Activated CD4-positive, alpha-beta T cell treated with anti-CD3 and anti-CD28 coated beads, Interleukin-2, amount 10 ng/mL, durations not matched to agents 24 days and 14 days (primary cell): ENCODE data around the gene HIF1A. TPM values are rescaled to one million over a fixed set of nuclear protein-coding genes. Genes with fewer than 3 reads are reported as not detected.
"Not testable (repeated sequence)": the region's sequence is repeated elsewhere in the genome, so short reads cannot be mapped to it uniquely, and the experiment has no call there.

ENCODE experiments used
- DNase-seq: peaks from one replicate; pipeline ENCODE4 v3.0.0; 2022
- H3K27ac Mint-ChIP-seq: one replicate; pipeline ENCODE4 v1.8.0; 2022; ENCODE audit warnings: mild to moderate bottlenecking, mixed read lengths
- H3K27me3 Mint-ChIP-seq: one replicate; pipeline ENCODE4 v1.8.0; 2022; ENCODE audit warnings: mixed read lengths
- H3K36me3 Mint-ChIP-seq: one replicate; pipeline ENCODE4 v1.8.0; 2022; ENCODE audit warnings: low read depth, mild to moderate bottlenecking, mixed read lengths
- H3K4me1 Mint-ChIP-seq: one replicate; pipeline ENCODE4 v1.8.0; 2021; ENCODE audit warnings: mixed read lengths
- H3K4me3 Mint-ChIP-seq: one replicate; pipeline ENCODE4 v1.8.0; 2022; ENCODE audit warnings: mild to moderate bottlenecking, moderate library complexity, mixed read lengths
- H3K9me3 Mint-ChIP-seq: one replicate; pipeline ENCODE4 v1.8.0; 2021; ENCODE audit warnings: mixed read lengths
- intact Hi-C: fragments of 100-400 bp; cut with micrococcal nuclease; formaldehyde crosslinking; loops from one replicate; pipeline ENCODE4 v1.15.1; 2023
- total RNA-seq: library from RNA; stranded (reverse); gene quantifications from 2 replicates; pipeline ENCODE4 v1.2.3, GENCODE V29; 2022

HIF1A gene
- 175 and 181 TPM in 2 replicates for total RNA-seq

DNA sequence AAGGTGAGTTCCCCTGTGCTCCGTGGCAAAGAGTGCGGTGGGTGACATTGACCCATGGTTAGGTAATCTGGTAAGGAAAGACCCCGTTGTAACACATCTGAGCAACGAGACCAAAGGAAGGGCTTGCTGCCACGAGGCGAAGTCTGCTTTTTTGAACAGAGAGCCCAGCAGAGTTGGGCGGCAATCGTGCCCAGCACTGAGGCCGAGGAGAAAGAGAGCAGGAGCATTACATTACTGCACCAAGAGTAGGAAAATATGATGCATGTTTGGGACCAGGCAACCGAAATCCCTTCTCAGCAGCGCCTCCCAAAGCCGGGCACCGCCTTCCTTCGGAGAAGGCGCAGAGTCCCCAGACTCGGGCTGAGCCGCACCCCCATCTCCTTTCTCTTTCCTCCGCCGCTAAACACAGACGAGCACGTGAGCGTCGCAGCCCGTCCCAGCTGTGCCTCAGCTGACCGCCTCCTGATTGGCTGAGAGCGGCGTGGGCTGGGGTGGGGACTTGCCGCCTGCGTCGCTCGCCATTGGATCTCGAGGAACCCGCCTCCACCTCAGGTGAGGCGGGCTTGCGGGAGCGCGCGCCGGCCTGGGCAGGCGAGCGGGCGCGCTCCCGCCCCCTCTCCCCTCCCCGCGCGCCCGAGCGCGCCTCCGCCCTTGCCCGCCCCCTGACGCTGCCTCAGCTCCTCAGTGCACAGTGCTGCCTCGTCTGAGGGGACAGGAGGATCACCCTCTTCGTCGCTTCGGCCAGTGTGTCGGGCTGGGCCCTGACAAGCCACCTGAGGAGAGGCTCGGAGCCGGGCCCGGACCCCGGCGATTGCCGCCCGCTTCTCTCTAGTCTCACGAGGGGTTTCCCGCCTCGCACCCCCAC lies at the start of gene HIF1A:
Gene HIF1A, plus strand, starts transcription at position 684 of the 865 bp plus-strand sequence. CDS start 292 bp downstream, outside the sequence.
- Mint-ChIP-seq H3K4me3 (peak within 1 kb of the TSS; percentile 88), H3K9me3 (no peaks in the 10 kb centered on the region), H3K27me3 (peaks cover 3% of the 10 kb centered on the region), H3K27ac (peak within 1 kb of the TSS; percentile 99), H3K36me3 (peaks cover 37% of the 10 kb centered on the region), H3K4me1 (peaks cover 46% of the 10 kb centered on the region)
- intact Hi-C loops, result loop anchor here (1.0 to 5.0 kb wide), 7 partner anchors 24 to 363 kb away; partner anchors contain the start of gene SNAPC1
- DNase-seq, result peak; percentile 99

DNA sequence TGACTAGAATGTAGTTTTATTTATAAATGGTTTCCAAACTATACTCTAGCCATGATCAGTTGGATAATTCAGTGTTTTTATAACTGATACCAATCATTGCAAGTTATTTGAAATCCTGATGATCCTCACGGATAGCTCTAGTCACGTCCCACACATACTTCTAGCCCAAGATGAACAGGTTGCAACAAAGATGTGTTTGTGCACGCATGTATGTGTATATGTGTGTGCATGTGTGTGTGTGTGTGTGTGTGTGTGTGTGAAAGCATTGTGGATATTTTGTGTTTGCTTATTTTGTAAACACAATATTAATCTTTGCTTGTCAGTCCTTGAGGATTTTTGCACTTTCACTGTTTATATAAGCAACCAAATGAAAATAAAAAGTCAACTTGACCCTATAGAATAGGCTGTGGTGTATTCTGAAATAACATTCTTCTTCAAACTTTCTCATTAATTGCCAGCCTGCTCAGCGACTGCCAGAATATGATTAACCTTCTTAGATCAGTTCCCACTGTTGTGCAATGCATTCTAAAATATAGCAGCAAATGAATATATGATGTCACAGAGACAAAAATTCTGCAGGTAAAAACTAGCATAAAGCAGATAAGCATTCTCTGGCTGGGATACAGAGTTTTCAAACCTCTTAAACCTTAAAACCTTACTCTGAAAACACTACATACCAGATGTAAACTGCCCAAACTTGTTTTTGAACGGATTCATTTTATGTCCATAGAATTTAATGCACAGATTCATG lies 48.8 kb upstream of the HIF1A start:
- Mint-ChIP-seq H3K27me3 (no peaks in the 10 kb centered on the region), H3K27ac (no peak overlapping the region), H3K36me3 (no peaks in the 10 kb centered on the region), H3K4me3 (no peak overlapping the region), H3K4me1 (peaks cover 18% of the 10 kb centered on the region), H3K9me3 (peaks cover 3% of the 10 kb centered on the region)
- no peak for DNase-seq
- intact Hi-C loops, result no loop called here

DNA sequence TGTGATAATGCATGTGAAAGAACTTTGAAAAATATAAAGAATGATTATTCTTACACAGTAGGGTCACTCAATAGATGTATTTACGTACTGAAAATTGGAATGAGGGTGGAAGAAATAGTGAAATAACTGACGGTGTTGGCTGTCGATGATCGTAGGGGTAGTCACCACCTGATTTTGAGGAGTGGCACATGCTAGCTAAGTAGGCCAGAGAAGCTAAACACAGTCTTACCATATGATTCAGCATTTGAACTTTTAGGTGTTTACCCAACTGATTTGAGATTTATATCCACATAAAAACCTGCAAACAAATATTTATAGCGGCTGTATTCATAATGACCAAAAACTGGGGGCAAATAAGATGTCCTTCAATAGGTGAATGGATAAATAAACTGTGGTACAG lies 47.6 kb upstream of the HIF1A start:
- Mint-ChIP-seq H3K27ac (no peak overlapping the region), H3K4me3 (no peak overlapping the region), H3K36me3 (no peaks in the 10 kb centered on the region), H3K9me3 (peaks cover under 1% of the 10 kb centered on the region), H3K4me1 (peaks cover 18% of the 10 kb centered on the region), H3K27me3 (no peaks in the 10 kb centered on the region)
- intact Hi-C loops, result no loop called here
- no peak for DNase-seq

DNA sequence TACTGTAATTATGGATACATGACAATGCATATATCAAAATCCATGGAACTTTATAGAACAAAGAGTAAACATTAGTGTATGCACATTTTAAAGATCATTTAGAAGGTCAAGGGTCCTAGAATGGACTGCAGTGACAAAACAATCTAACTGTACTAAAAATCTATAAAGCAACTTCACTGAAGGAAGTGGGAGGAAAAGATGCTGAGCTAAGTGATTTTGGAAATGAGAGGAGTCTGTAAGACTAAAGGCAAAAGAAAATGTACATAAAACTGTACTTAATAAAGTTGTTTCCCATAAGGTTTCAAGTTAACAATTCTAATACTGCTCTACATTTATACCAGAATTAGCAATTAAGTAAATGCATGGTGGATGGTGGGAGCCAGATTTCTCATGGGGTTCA lies 46.9 kb upstream of the HIF1A start:
- H3K27me3 Mint-ChIP-seq, result no peaks in the 10 kb centered on the region
- no peak for DNase-seq
- H3K36me3 Mint-ChIP-seq, result no peaks in the 10 kb centered on the region
- intact Hi-C loops, result no loop called here
- H3K4me3 Mint-ChIP-seq, result no peak overlapping the region
- peaks cover 20% of the 10 kb centered on the region for H3K4me1 Mint-ChIP-seq
- no peak overlapping the region for H3K27ac Mint-ChIP-seq
- H3K9me3 Mint-ChIP-seq, result no peaks in the 10 kb centered on the region

- H3K27ac Mint-ChIP-seq, result no peak overlapping the region
- peak; percentile 60 for DNase-seq
- intact Hi-C loops, result no loop called here
- H3K9me3 Mint-ChIP-seq, result no peaks in the 10 kb centered on the region
- peaks cover 22% of the 10 kb centered on the region for H3K4me1 Mint-ChIP-seq
- H3K4me3 Mint-ChIP-seq, result no peak overlapping the region
- no peaks in the 10 kb centered on the region for H3K27me3 Mint-ChIP-seq
- no peaks in the 10 kb centered on the region for H3K36me3 Mint-ChIP-seq
Measured at GRCh38 chr14:61649283-61649682, 46.0 kb upstream of the HIF1A start.

GRCh38 chr14:61651355-61651754 lies 44.0 kb upstream of the HIF1A start:
- Mint-ChIP-seq H3K27me3 (no peaks in the 10 kb centered on the region), H3K4me3 (no peak overlapping the region), H3K36me3 (no peaks in the 10 kb centered on the region), H3K4me1 (peaks cover 29% of the 10 kb centered on the region), H3K9me3 (no peaks in the 10 kb centered on the region), H3K27ac (no peak overlapping the region)
- intact Hi-C loops, result no loop called here
- no peak for DNase-seq

GRCh38 chr14:61652526-61653262 lies 42.6 kb upstream of the HIF1A start:
- H3K27ac Mint-ChIP-seq, result no peak overlapping the region
- DNase-seq, result no peak
- H3K4me1 Mint-ChIP-seq, result peaks cover 36% of the 10 kb centered on the region
- peaks cover 2% of the 10 kb centered on the region for H3K36me3 Mint-ChIP-seq
- H3K4me3 Mint-ChIP-seq, result no peak overlapping the region
- intact Hi-C loops, result loop anchor here (2.0 kb wide), 1 partner anchor 16 kb away; no protein-coding TSS in a partner anchor
- no peaks in the 10 kb centered on the region for H3K27me3 Mint-ChIP-seq
- peaks cover under 1% of the 10 kb centered on the region for H3K9me3 Mint-ChIP-seq

- H3K27me3 Mint-ChIP-seq, result no peaks in the 10 kb centered on the region
- DNase-seq, result no peak
Measured at GRCh38 chr14:61653507-61653906, 41.8 kb upstream of the HIF1A start.

GRCh38 chr14:61654026-61654425 lies 41.3 kb upstream of the HIF1A start:
- no peaks in the 10 kb centered on the region for H3K27me3 Mint-ChIP-seq
- peaks cover 32% of the 10 kb centered on the region for H3K4me1 Mint-ChIP-seq
- no peak overlapping the region for H3K27ac Mint-ChIP-seq
- H3K4me3 Mint-ChIP-seq, result no peak overlapping the region
- intact Hi-C loops, result no loop called here
- no peak for DNase-seq
- peaks cover 7% of the 10 kb centered on the region for H3K36me3 Mint-ChIP-seq
- peaks cover 3% of the 10 kb centered on the region for H3K9me3 Mint-ChIP-seq

More at GRCh38 chr14:61653507-61653906, 41.8 kb upstream of the HIF1A start:
- H3K27ac Mint-ChIP-seq, result no peak overlapping the region
- peaks cover 3% of the 10 kb centered on the region for H3K9me3 Mint-ChIP-seq
- H3K4me1 Mint-ChIP-seq, result peaks cover 30% of the 10 kb centered on the region
- no peak overlapping the region for H3K4me3 Mint-ChIP-seq
- intact Hi-C loops, result loop anchor here (2.0 kb wide), 1 partner anchor 17 kb away; no protein-coding TSS in a partner anchor
- peaks cover 4% of the 10 kb centered on the region for H3K36me3 Mint-ChIP-seq

DNA sequence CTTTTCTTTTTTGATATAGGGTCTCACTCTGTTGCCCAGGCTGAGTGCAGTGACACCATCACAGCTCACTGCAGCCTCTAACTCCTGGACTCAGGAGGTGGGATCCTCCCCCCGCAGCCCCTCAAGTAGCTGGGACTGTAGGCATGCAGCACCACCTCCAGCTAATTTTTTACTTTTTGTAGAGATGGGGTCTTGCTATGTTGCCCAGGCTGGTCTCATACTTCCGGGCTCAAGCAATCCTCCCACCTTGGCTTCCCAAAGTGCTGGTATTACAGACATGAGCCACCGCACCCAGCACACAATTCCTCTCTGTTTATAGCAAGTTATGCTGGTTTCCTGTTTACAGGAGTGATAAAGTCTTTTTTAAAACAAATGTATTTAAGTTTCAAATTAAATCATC lies 39.5 kb upstream of the HIF1A start:
- Mint-ChIP-seq H3K36me3 (peaks cover 7% of the 10 kb centered on the region), H3K27me3 (no peaks in the 10 kb centered on the region), H3K9me3 (peaks cover 3% of the 10 kb centered on the region), H3K27ac (no peak overlapping the region), H3K4me1 (peaks cover 40% of the 10 kb centered on the region), H3K4me3 (no peak overlapping the region)
- intact Hi-C loops, result no loop called here
- DNase-seq, result peak; percentile 55

DNA sequence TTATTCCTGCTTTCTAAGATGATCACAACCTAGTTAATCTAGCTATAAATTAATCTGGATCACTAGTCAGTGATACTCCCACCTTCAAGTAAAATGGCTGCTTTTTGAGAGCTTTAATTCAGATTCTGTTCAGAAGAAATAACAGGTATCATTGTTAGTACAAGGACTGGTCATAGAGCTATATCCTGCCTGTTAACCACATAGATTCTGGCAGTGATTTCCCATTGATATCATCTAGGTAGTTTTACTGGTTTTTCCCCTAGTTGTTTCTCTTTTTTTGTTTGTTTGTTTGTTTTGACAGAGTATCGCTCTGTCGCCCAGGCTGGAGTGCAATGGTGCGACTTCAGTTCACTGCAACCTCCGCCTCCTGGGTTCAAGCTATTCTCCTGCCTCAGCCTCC lies 39.0 kb upstream of the HIF1A start:
- H3K27me3 Mint-ChIP-seq, result no peaks in the 10 kb centered on the region
- H3K4me3 Mint-ChIP-seq, result no peak overlapping the region
- peaks cover 7% of the 10 kb centered on the region for H3K36me3 Mint-ChIP-seq
- H3K9me3 Mint-ChIP-seq, result peaks cover 3% of the 10 kb centered on the region
- peak overlapping the region; percentile 70 for H3K27ac Mint-ChIP-seq
- DNase-seq, result peak; percentile 68
- intact Hi-C loops, result no loop called here
- H3K4me1 Mint-ChIP-seq, result peaks cover 45% of the 10 kb centered on the region

GRCh38 chr14:61658111-61658510 lies 37.2 kb upstream of the HIF1A start:
- H3K4me3 Mint-ChIP-seq, DNase-seq, H3K27me3 Mint-ChIP-seq, H3K9me3 Mint-ChIP-seq, intact Hi-C loops, H3K36me3 Mint-ChIP-seq, H3K27ac Mint-ChIP-seq: not testable (repeated sequence)
- H3K4me1 Mint-ChIP-seq, result peaks cover 61% of the 10 kb centered on the region

DNA sequence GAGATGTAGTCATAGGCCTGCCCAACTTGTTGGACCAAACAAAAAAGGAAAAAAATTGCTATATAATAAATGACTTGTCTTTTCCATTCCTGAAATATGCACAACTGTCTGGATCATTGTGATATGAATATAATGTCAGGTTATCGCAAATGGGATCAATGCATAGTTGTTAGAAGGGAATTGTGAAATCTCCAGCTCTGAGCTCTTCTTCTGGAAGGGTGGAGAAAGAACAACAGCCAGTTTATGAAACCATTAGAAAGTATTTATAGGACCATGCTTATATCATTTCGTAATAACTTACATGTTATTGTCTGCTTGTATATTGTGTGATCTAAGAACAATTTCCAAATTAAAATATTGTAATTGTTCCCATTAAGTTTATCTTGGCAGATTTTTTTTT lies 35.7 kb upstream of the HIF1A start:
- H3K27ac Mint-ChIP-seq, result peak overlapping the region; percentile 95
- H3K4me1 Mint-ChIP-seq, result peaks cover 68% of the 10 kb centered on the region
- peaks cover 7% of the 10 kb centered on the region for H3K36me3 Mint-ChIP-seq
- DNase-seq, result peak; percentile 25
- intact Hi-C loops, result no loop called here
- no peak overlapping the region for H3K4me3 Mint-ChIP-seq
- peaks cover 3% of the 10 kb centered on the region for H3K9me3 Mint-ChIP-seq
- H3K27me3 Mint-ChIP-seq, result no peaks in the 10 kb centered on the region
